Amniotic epithelial cell (primary cell): Measurements from ENCODE around the gene GNG7.
A peak's percentile ranks its signal among the peaks of the same experiment; 100 is the strongest.

ENCODE experiments used
- DNase-seq: peaks from one replicate; pipeline ENCODE4 v3.0.0-alpha.2; 2010; ENCODE audit warnings: low read depth

Gene GNG7

GRCh38 chr19:2702170-2703076 lies at the start of gene GNG7:
Gene GNG7 (minus strand): TSS chr19:2702694. CDS start chr19:2520688, 182,006 bp downstream.
- peak; percentile 61 for DNase-seq

GRCh38 chr19:2751438-2751830 lies 48.9 kb upstream of the GNG7 start:
- DNase-seq, result no peak

- no peak for DNase-seq
These were observed 48.4 kb upstream of the GNG7 start for GRCh38 chr19:2750808-2751437.

GRCh38 chr19:2747349-2747748 lies 44.9 kb upstream of the GNG7 start:
- DNase-seq, result no peak

- no peak for DNase-seq
These were observed 41.6 kb upstream of the GNG7 start for GRCh38 chr19:2744113-2744512.

- no peak for DNase-seq
These were observed 40.6 kb upstream of the GNG7 start for GRCh38 chr19:2743099-2743498.

GRCh38 chr19:2740314-2740656 lies 37.8 kb upstream of the GNG7 start:
- DNase-seq, result no peak

- DNase-seq, result peak; percentile 98
These were observed 37.3 kb upstream of the GNG7 start, which contains the start of gene SLC39A3 for GRCh38 chr19:2739602-2740313. Gene SLC39A3 (minus strand): TSS chr19:2740017. CDS start chr19:2737257, 2,760 bp downstream.

GRCh38 chr19:2736550-2737190 lies 34.2 kb upstream of the GNG7 start:
- no peak for DNase-seq

- no peak for DNase-seq
These were observed 32.9 kb upstream of the GNG7 start for GRCh38 chr19:2735374-2735773.

GRCh38 chr19:2734589-2735288 lies 32.2 kb upstream of the GNG7 start:
- no peak for DNase-seq

- no peak for DNase-seq
These were observed 31.6 kb upstream of the GNG7 start for GRCh38 chr19:2733930-2734588.

GRCh38 chr19:2732883-2733282 lies 30.4 kb upstream of the GNG7 start:
- DNase-seq, result no peak

GRCh38 chr19:2732157-2732725 lies 29.7 kb upstream of the GNG7 start:
- no peak for DNase-seq

- DNase-seq, result no peak
These were observed 28.9 kb upstream of the GNG7 start for GRCh38 chr19:2731181-2731995.

- no peak for DNase-seq
These were observed 27.7 kb upstream of the GNG7 start for GRCh38 chr19:2729943-2730818.

- no peak for DNase-seq
These were observed 26.4 kb upstream of the GNG7 start for GRCh38 chr19:2728783-2729387.

GRCh38 chr19:2727640-2727944 lies 25.1 kb upstream of the GNG7 start:
- DNase-seq, result no peak
